Choroid plexus epithelial cell (primary cell): ENCODE data around the gene PSMD1.
"Not testable (repeated sequence)": the region's sequence is repeated elsewhere in the genome, so short reads cannot be mapped to it uniquely, and the experiment has no call there.

Experiments
- DNase-seq: peaks from one replicate; pipeline ENCODE4 v3.0.0-alpha.2; 2010; ENCODE audit warnings: low read depth
- H3K4me3 ChIP-seq: 2 replicates; pipeline ENCODE4 v1.5.1; 2011; ENCODE audit warnings: low read depth, mild to moderate bottlenecking, control low read depth, low read length, moderate library complexity
- CTCF ChIP-seq: conservative IDR thresholded peaks from 2 replicates; pipeline ENCODE4 v1.5.1; 2011; ENCODE audit warnings: low read depth, mild to moderate bottlenecking, control low read depth, inconsistent platforms, low read length, moderate library complexity

The PSMD1 gene

GRCh38 chr2:231069379-231070054 is 12.8 kb downstream of the PSMD1 start:
- H3K4me3 ChIP-seq, result no peak overlapping the region
- TF ChIP-seq CTCF, result no peak
- peak; percentile 91 for DNase-seq

DNA sequence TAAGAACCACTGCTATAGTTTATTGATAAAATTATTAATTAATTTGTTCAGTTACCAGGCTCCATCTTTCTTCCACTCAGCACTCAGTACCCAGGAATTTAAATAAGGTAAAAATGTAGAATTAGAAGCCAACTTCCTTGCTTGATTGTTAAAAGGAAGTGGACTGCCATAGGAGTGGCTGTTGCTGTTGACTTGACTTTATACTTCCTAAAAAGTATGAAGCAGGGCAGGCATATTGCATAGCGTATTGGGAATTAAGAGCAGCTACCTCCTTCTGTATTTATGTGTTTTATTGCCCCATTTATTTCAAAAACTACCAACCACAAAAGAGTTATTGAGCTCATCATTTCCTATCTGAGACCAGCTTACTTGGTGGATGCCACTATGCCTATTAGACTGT is 27.9 kb downstream of the PSMD1 start:
- no peak overlapping the region for H3K4me3 ChIP-seq
- TF ChIP-seq CTCF, result no peak
- no peak for DNase-seq

DNA sequence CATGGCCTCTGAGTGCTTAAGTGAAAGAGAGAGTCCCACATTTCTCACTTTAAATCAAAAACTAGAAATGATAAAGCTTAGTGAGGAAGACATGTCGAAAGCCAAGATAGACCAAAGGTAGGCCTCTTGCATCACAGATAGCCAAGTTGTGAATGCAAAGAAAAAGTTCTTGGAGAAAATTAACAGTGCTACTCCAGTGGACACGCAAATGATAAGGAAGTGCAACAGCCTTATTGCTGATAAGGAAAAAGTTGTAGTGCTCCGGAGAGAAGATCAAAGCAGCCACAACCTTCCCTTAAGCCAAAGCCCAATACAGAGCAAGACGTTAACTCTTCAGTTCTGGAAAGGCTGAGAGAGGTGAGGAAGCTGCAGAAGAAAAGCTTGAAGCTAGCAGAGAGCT is 32.1 kb downstream of the PSMD1 start:
- TF ChIP-seq CTCF, result no peak
- no peak overlapping the region for H3K4me3 ChIP-seq
- DNase-seq, result no peak

- no peak for DNase-seq
- TF ChIP-seq CTCF, result no peak
- no peak overlapping the region for H3K4me3 ChIP-seq
These were observed 37.3 kb downstream of the PSMD1 start for GRCh38 chr2:231093933-231094332.

DNA sequence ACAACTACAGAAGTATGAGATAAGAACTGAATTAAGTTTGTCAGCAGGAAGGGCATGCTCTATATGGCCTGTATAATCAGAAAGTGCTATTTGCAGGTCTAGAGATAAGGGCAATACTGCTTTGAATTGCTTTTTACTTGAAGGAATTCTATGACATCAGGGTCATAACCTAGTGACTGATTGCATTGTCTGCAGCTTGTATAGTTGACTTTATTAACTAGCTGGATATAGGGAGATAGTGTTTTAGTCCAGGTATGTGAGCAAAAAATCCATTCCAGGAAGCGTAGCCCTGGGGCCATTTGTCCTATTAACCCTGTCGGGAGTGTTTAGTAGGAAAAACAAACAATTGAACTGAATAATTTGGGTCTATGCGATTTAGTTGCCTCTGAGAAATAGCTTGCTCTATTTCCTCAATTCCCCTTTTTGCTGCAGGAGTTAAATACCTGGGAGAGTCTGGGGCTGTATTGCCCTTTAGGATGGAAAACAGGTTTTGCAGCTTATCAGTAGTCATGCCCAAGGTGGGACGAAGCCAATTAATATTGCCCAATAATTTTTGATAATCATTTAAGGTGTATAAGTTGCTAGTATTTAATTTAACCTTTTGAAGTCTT is 38.2 kb downstream of the PSMD1 start:
- H3K4me3 ChIP-seq, result no peak overlapping the region
- no peak for DNase-seq
- no peak for TF ChIP-seq CTCF

DNA sequence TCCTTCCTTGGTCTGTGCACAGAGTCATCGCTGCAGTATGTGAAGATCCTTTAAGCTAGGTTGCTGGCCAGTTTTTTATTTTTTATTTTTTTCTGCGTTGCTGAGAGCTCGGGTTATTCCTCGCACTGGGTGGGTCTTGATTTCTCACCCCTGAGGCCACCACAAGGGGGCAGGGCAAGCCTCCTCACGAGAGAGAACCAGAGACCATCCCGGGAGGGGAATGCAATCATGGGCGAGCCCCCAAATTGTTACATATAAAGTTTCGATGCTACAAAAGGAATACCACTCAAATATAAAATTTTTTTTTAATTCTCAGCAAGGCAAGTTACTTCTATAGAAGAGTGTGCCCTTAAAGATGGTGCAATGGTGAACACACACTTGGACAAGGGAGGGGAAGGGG is 43.3 kb downstream of the PSMD1 start:
- no peak for TF ChIP-seq CTCF
- H3K4me3 ChIP-seq, result no peak overlapping the region
- DNase-seq, result no peak

DNA sequence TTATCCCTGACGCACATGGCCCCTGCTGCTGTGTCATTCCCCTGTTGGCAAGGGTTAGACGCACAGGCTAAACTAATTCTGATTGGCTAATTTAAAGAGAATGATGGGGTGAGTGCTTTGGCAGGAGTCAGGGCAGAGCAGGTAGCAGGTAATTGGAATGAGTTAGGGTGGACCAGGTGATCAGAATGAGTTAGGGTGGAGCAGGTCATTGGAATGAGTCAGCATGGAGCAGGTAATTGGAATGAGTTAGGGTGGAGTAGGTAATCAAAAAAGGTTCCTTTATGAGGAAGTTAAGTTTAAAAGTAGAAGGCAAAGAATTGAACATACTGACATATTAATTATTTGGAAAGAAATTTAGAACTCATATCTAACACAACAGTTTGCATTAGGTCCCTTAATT is 43.7 kb downstream of the PSMD1 start:
- H3K4me3 ChIP-seq, DNase-seq: not testable (repeated sequence)
